ENCODE data around the gene TCF12.
A peak's percentile ranks its signal among the peaks of the same experiment; 100 is the strongest.

The TCF12 gene

DNA sequence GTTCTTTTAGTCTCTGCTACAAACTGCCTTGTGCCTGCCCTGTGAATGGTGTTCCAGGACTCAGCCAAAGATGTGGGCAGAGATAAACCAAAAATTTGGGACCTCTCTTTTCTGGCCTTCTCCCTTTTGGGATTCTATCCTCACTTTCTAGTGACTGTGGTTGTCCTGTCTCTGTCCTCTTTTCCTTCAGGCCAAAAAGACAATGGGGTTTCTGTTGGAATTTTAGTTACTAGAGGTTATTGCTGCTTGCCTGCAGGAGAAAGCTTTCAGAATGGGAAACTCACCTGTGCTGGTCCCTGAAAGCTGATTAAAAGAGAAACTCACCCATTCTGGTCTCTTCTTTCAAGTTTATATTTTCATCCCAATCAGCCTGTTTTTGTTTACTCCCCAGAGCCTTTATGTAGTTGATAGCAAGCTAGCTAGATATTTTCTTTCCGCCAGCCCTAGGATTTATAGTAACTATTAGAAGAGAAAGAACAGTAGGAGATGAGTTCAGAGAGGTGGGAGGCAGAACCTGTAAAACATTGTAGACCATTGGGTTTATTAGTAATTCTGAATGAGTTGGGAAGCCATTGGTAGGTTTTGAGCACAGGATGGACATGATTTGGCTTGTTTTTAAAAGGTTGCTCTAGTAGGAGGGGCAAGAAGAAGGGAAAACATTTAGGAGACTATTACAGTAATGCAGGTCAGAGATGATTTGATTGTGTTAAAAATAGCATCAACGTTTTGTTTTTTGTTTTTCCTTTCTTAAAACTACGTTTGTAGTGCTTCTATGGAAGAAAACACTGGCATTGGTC lies 138.9 kb downstream of the TCF12 start:
- DNase-seq, result no peak

DNA sequence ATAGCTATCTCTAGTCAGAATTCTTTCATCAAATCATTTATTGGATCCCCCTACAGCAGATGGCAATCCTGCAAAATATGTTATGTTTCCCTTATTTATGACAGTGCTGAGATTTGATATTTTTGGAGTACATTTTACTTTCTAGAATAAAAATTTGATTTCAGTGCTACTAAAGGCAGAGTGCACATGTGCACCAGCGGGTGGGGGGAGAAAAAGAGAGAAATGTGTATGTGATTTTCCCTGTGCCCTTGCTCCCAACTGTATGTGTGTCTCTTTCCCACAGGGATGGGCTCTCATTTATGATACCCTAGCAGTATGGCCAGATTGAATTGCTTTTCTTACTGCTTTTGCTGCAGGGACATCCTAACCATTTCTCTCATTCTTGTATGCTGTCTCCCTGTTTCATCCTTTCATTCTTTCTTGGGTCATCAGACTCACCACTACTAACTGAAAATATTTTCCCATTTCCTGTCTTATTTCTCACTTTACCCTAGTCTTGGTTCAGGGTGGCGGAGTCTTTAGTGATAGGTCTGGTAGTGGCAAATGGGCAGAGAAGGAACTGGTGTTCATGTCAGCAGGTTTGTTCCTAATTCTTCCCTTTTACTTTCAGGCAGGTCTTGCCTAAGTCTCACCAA lies 140.7 kb downstream of the TCF12 start:
- DNase-seq, result no peak

DNA sequence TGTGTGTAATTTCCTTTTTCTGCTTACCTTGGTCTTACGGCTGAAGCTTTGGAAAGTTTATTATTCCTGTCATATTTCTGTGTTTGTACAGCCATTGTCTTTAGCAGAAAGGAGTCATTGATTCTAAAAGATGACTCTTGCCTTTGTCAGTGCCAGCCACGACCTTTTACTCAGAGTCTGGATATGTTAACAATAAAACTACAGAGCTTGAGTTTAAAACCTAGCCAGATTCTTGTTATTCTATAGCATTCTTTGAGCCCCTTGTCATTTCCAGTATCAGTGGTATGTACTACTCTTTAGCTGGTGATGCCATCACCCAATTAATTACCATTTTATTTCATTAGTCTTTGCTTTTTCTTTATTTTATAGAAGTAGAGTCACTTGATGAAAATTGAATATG lies 142.4 kb downstream of the TCF12 start:
- DNase-seq, result no peak

DNA sequence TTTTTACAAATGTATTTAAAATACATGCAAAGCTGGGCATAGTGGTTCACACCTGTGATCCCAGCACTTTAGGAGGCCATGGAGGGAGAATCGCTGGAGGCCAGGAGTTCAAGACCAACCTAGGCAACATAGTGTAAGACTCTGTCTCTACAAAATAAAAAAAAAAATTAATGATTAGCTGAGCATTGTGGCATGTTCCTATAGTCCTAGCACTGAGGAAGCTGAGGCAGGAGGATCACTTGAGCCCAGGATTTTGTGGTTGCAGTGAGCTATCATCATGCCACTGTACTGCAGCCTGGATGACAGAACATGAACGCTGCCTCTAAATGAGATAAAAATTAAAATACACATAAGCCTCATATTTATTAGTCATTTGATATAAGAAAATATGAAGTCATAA lies 142.8 kb downstream of the TCF12 start:
- DNase-seq, result no peak

DNA sequence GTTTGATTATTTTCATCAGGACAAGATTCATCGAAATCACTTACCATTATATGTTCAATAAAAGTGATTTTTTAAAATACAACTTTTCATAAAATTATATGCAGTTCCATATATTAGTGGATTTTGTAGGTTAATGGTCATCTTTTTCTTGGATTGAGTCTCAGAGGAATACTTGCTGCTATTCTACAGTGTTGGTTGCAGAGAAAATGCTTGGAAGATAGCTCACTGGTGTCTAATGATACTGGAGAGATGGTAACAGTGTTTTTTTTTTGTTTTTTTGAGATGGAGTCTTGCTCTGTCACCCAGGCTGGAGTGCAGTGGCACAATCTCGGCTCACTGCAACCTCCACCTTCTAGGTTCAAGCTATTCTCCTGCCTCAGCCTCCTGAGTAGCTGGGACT lies 143.3 kb downstream of the TCF12 start:
- DNase-seq, result no peak

DNA sequence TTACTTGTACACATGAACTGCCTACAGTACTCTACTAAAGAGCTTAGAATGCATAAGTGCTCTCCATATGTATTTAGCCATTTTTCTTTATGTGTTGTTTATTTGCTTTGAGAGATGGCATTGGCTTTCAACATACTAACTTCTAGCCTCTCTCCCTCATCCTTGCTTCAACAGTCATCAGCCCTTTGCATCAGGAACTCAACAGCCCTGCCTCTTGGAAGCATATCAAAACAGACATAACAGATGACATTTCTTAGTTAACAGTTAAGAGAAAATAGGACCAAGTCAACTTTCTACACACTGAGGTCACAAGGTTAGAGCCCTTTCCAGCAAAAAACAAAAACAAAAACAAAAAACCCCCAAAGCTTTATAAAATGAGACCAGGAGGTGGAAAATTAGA lies 145.6 kb downstream of the TCF12 start:
- DNase-seq, result no peak

DNA sequence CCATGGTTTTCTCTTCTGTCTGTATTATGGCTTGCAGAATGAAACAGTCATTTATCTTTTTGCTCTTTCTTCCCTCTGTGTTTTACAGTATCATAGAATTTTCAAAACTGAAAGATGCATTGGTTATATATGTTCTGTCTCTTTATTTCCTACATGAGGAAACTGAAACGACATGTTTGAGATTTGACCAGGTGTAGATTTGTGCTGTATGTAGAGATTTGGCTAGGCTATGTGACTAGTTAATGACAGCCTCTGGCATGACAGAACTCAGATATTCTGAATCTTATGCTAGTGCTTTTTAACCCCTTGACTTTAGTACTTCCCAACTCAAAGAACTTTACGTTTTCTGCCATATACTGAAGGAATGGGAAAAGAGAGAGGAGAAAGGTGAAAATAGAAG lies 151.0 kb downstream of the TCF12 start:
- DNase-seq, result no peak

DNA sequence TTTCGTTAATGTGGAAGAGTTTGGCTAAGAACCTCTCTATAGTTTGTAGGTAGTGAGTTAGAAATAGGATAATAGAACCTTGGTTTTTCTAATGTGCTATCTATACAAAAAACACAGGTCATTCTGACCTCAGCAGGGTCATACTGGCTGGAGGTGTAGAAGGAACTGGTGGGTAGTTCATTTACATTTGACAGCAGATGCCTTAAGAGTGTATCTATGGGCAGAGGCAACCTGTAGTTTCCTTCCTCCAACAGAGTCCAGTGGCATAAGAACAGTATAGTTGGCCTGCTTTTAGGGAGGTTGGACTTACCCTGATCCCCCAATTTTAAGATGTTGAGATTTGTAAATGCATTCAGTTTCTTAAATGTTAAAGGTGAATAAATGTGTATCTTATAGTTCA lies 152.2 kb downstream of the TCF12 start:
- no peak for DNase-seq

DNA sequence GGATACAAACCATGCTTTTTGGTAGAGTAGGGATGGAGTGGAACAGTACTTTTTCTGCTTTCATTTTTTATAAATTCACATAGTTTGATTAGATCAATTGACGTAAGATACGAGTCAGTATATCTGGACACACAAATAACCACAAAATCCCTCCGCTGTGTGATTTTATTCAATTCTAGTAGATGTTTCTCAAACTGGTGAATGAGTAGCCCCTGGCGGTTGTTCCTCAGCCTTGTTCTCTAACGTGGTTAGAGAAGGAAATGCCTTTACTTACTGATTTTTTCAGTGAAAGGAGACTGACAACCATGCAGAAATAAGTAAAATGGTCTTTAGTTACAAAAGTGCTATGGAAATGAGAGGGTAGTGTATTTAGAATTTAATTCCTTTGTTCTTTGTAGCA lies 161.0 kb downstream of the TCF12 start:
- DNase-seq, result no peak

DNA sequence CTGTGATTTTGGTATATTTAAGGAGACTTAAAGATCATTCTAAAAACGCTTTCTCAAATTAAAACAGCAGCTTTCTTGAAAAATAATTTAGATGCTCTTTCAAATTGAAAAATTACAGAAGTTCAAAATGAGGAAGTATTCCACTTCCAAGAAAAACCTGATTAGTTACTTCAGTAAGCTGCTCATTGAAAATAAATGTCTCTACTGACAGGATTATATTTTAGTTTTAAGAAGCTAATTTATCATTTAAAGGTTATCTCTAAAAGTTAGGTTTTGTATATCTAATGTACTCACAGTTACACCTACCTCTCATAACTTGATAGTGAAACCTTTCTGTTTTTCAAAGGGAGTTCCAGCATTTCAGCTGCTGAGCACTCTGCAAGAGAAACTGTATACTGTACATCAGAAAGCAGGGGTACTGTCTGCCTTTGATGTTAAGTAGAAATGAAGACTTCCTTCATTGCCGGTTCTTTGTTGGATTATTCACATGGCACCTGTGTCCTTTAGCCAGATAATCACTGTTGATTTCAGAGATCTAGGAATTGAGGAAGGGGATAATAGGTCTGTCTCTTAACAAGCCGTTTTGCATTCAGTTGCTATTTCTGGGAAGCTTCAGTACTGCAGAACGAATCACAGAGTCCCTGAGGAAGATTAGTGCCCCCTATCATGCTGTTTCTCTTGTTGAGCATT lies 161.6 kb downstream of the TCF12 start:
- no peak for DNase-seq

DNA sequence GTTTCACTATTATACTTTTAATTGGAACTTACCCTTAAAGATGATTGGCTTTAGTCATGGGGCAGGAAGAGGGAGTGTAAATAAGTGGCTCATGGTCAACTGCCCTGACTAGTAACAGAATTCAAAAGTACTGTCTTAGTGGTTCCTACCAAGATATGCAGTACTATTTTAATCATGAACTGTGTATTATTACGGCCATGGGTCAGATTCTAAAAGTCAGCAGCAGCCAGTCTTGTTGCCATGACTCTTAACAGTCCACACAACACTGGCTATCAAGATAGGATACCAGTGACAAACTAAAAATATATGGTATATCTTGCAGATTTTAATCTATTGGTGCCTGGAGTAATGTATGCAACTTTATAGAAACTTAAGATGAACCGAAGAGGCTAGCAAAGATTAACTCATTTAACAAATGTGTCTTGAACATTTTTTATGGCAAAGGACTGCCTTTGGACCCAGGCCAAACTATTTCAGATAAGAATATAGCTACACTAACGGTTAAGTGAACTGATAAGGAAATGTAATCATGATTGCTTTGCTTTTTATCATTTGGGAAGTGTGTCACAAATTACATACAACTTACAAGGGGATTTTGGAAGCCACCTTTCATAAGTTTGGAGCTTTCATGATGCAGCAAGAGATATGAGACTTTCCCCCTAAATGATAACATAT lies 163.7 kb downstream of the TCF12 start:
- DNase-seq, result no peak

DNA sequence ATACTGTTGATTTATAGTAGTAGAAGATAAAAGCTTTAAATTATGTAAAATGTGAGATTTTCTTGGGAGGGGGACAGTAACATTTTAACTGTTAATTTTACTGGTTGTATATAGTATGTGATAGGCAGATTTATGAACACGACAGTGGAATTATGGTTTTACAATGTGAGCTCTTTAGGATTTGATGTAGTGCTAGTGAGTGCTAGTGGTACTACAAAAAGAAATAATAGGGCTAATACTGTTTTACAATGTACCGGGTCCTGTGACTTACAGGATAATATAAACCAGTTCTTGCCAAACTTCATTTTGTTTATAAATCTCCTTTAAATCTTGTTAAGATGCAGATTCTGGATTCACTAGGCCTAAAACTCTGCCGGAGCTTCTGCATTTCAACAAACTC lies 165.7 kb downstream of the TCF12 start:
- DNase-seq, result no peak

DNA sequence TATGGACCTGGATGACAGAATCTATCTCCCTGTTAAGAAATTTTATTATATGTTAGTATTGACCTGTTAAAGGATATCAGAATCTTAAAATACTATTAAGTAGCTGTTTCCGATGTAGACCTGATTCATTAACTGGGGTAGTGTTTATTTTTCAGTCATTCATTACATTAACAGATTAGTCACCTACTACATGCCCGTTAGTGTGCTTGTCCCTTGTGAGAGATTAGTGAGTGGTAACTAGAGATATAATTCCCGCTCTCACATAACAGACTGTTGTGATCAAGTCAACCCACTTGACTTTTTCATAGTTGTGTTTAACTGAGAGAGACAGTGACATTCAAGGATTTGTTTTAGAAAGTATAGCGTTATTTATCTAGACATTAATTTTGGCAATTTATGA lies 166.8 kb downstream of the TCF12 start:
- DNase-seq, result no peak

DNA sequence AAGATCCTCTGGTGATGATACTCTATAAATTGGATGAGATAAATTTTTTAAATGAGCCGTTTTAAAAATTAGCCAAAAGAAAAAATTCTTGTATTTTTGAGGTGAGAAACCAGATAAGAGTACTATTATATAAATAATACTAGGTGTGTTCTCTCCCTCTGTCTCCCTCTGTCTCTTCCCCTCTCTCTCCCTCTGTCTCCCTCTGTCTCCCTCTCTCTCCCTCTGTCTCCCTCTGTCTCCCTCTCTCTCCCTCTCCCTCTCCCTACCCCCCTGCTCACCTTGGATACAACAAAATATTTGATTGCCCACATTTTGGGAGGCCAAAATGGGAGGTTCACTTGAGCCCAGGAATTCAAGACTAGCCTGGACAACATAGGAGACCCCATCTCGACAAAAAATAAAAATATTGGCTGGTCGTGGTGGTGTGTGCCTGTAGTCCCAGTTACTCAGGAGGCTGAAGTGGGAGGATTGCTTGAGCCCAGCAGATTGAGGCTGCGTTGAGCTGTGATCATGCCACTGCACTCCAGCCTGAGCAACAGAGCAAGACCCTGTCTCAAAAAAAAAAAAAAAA lies 168.5 kb downstream of the TCF12 start:
- no peak for DNase-seq

DNA sequence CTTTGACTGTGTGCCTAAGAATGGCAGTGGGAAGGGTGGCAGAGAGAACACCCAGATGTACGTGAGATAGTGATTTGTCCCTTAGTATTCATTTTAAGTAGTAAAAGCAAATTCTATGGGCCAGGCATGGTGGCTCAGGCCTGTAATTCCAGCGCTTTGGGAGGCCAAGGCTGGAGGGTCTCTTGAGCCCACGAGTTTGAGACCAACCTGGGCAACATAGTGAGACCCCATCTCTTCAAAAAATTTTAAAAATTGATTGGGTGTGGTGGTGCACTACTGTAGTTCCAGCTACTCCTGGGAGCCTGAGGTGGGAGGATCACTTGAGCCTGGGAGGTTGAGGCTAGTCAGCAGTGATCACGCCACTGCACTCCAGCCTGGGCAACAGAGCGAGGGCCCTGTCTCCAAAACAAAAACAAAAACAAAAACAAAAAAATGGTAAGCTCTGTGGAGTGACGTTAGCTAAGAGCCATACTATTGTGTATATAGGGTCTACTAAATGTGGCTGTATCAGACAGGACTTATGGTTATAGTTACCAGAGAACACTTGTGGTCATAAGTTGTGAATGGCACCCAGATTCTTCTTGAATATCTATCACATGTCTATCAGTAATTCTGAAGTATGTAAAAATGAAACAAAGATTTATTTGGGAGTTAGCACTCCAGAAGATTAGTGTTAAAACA lies 171.5 kb downstream of the TCF12 start:
- DNase-seq, result no peak

DNA sequence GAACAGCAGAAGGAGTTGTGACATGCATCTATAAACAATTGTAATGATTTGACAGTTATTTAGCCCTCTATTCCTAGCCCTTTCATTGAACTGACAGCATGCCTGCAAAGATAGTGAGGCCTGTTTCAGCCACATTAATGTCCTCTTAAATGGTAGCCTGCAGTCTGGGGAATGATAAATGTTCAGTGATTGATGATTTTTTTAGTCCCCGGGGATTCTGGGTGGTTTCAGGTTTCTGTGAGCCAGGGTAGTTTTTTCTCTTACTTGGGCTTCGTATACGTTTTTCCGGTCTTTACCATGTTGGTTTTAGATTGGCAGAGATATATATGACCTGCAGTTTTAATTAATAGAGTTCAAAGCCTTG lies 172.0 kb downstream of the TCF12 start:
- peak in 1 of 2 experiments; percentile 13 for DNase-seq

DNA sequence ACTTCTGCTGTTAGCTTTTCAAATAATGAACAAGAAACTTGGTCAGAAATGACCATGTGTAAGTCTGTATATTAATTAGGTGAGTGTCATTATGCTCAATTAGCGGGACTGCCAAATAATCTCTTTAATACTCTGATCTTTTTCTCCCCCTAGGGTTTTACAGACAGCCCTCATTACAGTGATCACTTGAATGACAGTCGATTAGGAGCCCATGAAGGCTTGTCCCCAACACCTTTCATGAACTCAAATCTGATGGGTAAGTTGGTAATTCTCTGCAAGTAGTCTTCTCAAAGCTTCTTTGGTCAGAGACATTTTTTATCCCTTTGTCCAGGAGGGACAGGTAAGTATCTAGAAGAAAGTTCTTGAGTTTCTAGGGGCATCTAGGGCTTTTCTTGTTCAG lies 173.2 kb downstream of the TCF12 start:
- no peak for DNase-seq

DNA sequence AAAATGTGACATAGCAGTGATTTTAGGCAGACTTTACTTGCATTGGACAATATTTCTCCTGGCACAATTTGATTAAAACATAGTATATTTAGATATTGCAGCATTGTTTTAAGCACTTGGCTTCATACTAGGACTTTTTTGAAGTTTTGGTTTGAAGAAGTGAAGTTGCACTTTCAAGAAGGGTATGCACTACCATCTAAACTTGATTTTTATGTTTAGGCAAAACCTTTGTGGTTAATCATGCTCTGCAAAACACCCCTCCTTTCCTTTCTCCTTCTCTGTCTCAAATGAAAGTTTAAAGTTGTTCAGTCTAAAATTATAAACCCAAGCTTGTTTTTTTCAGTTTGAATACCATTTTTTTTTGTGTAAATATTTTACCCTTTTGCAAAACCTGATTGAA lies 173.8 kb downstream of the TCF12 start:
- DNase-seq, result no peak

DNA sequence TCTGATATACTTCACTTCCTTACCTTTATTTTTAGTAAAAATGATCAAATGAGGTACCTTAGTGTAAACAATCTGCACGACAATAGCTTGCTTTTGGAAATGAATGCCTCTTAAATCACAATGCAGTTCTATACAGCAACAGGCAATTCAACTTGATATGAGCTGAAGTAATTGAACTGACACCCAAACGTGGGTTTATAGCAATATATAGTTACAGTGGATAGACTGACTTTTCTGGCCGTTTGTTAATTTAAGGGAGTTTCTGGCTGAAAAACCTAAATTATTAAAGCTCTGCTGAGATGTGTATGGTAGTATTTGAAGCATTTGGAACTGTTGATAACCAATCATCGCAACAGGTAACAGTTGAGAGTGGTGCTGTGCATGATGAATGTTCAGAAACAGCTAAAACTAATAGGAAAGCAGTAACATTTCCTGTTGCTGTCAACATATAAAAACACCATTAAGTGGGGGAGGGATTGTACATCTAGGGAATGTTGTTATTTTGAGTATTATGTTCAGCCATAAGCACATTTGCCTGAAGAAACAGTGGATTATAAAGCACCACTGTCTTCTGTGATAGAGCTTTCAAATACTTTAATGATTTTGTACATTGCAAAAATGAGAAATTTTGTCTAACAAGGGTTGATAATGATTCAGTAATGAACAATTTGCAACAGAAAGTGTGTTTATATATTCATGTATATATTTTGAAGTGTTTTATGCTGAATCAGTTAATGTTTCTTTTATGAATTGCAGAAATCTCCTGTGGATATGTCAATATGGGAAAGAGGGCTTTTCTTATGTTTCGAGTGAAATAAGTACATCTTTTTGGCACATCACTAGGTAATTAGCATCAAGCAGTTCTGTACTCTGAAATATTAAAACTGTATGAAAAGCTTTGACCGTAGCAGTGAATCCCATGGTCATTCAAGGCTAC lies 176.1 kb downstream of the TCF12 start:
- no peak for DNase-seq

DNA sequence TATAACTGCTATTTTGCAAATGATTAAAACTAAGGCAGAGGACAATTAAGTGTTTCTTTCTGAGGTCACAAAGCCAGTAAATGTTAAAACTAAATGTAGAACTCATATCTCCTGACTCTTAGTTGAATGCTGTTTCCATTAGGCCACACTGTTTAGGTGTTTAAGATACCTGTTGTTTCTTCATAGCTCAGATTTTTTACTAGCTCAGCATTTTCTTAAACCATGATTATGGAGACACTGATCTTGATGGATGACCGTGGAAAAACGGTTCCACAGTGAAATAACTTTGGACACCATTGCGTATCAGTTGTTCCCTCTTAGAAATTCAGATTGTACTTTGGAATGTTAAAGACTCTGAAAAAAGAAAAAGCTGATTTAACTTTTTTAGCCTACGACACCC lies 177.5 kb downstream of the TCF12 start:
- DNase-seq, result no peak

DNA sequence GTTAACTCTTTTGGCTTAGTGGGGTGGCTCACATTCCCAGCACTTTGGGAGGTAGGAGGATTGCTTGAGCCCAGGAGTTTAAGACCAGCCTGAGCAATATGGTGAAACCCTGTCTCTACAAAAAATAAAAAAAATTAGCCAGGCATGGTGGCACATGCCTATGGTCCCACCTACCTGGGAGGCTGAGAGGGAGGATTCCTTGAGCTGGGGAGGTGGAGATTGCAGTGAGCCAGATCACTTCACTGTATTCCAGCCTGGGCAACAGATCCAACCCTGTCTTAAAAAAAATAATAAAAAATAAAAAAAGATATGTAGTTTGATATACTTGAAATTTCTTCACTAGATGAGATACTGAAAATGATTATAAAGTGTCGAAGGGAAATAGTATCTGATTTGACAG lies 178.8 kb downstream of the TCF12 start:
- DNase-seq, result no peak

All from NCI-H1930 (cell line).